Esophagus squamous epithelium (tissue), 5 donors: Measurements from ENCODE around the gene PTPRJ. TPM values are rescaled to one million over a fixed set of nuclear protein-coding genes. Genes with fewer than 3 reads are reported as not detected.

Source experiments
- DNase-seq: peaks from one replicate; lab custom pipeline; 2025; lab: John Stamatoyannopoulos, UW
- H3K27ac ChIP-seq, 4 donors: fragments of 200-600 bp; sonication (generic); one replicate each; pipeline ENCODE4 v1.5.1; 2016 to 2019; ENCODE audit warnings: mild to moderate bottlenecking in 1 of 4
- H3K27me3 ChIP-seq, 4 donors: fragments of 200-600 bp; sonication (generic); 1 replicate in 3 of 4; 2 replicates in 1 of 4; pipeline versions ENCODE4 v1.5.1 to v1.6.0; 2017 to 2021; ENCODE audit warnings: antibody characterized with exemption in 1 of 4
- H3K36me3 ChIP-seq, 3 donors: fragments of 200-600 bp; sonication (generic); one replicate each; pipeline ENCODE4 v1.5.1; 2016 to 2019
- H3K4me1 ChIP-seq, 3 donors: fragments of 200-600 bp; sonication (generic); one replicate each; pipeline ENCODE4 v1.5.1; 2017 to 2019
- H3K4me3 ChIP-seq, 4 donors: fragments of 200-600 bp; sonication (generic); 1 replicate in 3 of 4; 2 replicates in 1 of 4; pipeline ENCODE4 v1.5.1; 2016 to 2019; ENCODE audit warnings: mild to moderate bottlenecking in 2 of 4, moderate library complexity in 1 of 4
- H3K9me3 ChIP-seq, 3 donors: fragments of 200-600 bp; sonication (generic); one replicate each; pipeline ENCODE4 v1.5.1; 2016 to 2019
- CTCF ChIP-seq, 6 experiments: fragments of 450-650 bp in 4 of 6; fragments of 200-600 bp in 2 of 6; sonication (generic) in 2 of 6; IDR thresholded peaks; one replicate each; pipeline ENCODE4 v1.5.1; 2016 to 2019; ENCODE audit warnings: antibody characterized with exemption in 6 of 6, mild to moderate bottlenecking in 4 of 6, moderate library complexity in 4 of 6
- POLR2A ChIP-seq, 4 donors: fragments of 450-650 bp; IDR thresholded peaks; one replicate each; pipeline ENCODE4 v1.6.1; 2017; ENCODE audit warnings: antibody characterized with exemption in 4 of 4, mild to moderate bottlenecking in 4 of 4, moderate library complexity in 3 of 4
- WGBS, 2 donors: methylation state at CpG; one replicate each; pipeline ENCODE4 v1.1.5; 2018; 5-methylcytosine and 5-hydroxymethylcytosine counted together
- intact Hi-C: fragments of 100-400 bp; cut with DNase I; formaldehyde crosslinking; loops from one replicate; pipeline ENCODE4 v1.15.0; 2022
- total RNA-seq, 4 donors: library from RNA; depleted of rRNA; stranded (reverse); fragments of >200 nt; gene quantifications; one replicate each; pipeline ENCODE4 v1.1.0, GENCODE V29; 2016
- donor health status: DM: yes; HTN: yes; CAD: no.

PTPRJ gene
- total RNA-seq, 4 donors from 2014 or later: 1.7 to 11.6 (median 3.4) TPM

- Histone ChIP-seq H3K4me1 (peaks cover 4 to 35% (median 7%) of the 10 kb centered on the region in 3 donors), H3K4me3 (no peak overlapping the region), H3K27me3 (peaks cover 0 to 20% (median 0%) of the 10 kb centered on the region in 4 donors), H3K9me3 (no peaks in the 10 kb centered on the region), H3K36me3 (no peaks in the 10 kb centered on the region), H3K27ac (no peak overlapping the region)
- intact Hi-C loops: no loop called here
- DNase-seq: no peak
- no peak for TF ChIP-seq POLR2A (IDR thresholded peaks at IDR 0.05)
- TF ChIP-seq CTCF (IDR thresholded peaks at IDR 0.05): no peak
- WGBS, 2 donors: 57 to 60% methylated on average over 9 to 12 of the region's 12 CpGs
These were observed 115.6 kb downstream of the PTPRJ start for GRCh38 chr11:48095779-48096470.

GRCh38 chr11:48096588-48097525 is 116.5 kb downstream of the PTPRJ start:
- no peak for DNase-seq
- H3K27me3 ChIP-seq: peaks cover 0 to 20% (median 0%) of the 10 kb centered on the region in 4 donors
- 88 to 90% methylated on average over 3 to 6 of the region's 6 CpGs for WGBS, 2 donors

GRCh38 chr11:48098024-48098423 is 117.7 kb downstream of the PTPRJ start:
- peaks cover 0 to 20% (median 0%) of the 10 kb centered on the region in 4 donors for H3K27me3 ChIP-seq
- H3K36me3 ChIP-seq: no peaks in the 10 kb centered on the region
- no peak overlapping the region for H3K4me3 ChIP-seq
- H3K9me3 ChIP-seq: no peaks in the 10 kb centered on the region
- H3K27ac ChIP-seq: no peak overlapping the region
- no peak for TF ChIP-seq POLR2A (IDR thresholded peaks at IDR 0.05)
- no peak for TF ChIP-seq CTCF (IDR thresholded peaks at IDR 0.05)
- no peak for DNase-seq
- intact Hi-C loops: no loop called here
- H3K4me1 ChIP-seq: peaks cover 4 to 31% (median 7%) of the 10 kb centered on the region in 3 donors
- 63 to 64% methylated on average over 4 to 5 of the region's 6 CpGs for WGBS, 2 donors

More at GRCh38 chr11:48096588-48097525, 116.5 kb downstream of the PTPRJ start:
- Histone ChIP-seq H3K9me3 (no peaks in the 10 kb centered on the region), H3K4me1 (peaks cover 4 to 38% (median 7%) of the 10 kb centered on the region in 3 donors), H3K36me3 (no peaks in the 10 kb centered on the region), H3K27ac (no peak overlapping the region), H3K4me3 (no peak overlapping the region)
- TF ChIP-seq CTCF (IDR thresholded peaks at IDR 0.05) (no peak), POLR2A (IDR thresholded peaks at IDR 0.05) (no peak)
- intact Hi-C loops: no loop called here

GRCh38 chr11:48099916-48100446 is 119.6 kb downstream of the PTPRJ start:
- intact Hi-C loops: no loop called here
- DNase-seq: no peak

More at GRCh38 chr11:48099916-48100446, 119.6 kb downstream of the PTPRJ start:
- TF ChIP-seq POLR2A (IDR thresholded peaks at IDR 0.05) (no peak), CTCF (IDR thresholded peaks at IDR 0.05) (no peak)
- peaks cover 0 to 14% (median 0%) of the 10 kb centered on the region in 4 donors for H3K27me3 ChIP-seq
- H3K9me3 ChIP-seq: no peaks in the 10 kb centered on the region
- no peak overlapping the region for H3K27ac ChIP-seq
- H3K4me1 ChIP-seq: peaks cover 0 to 26% (median 0%) of the 10 kb centered on the region in 3 donors
- no peaks in the 10 kb centered on the region for H3K36me3 ChIP-seq
- 88 to 95% methylated on average over 4 to 6 of the region's 6 CpGs for WGBS, 2 donors
- H3K4me3 ChIP-seq: no peak overlapping the region
